H1 (cell line): ENCODE data around the gene CELSR3. TPM values are rescaled to one million over a fixed set of nuclear protein-coding genes. Genes with fewer than 3 reads are reported as not detected.
A peak's percentile ranks its signal among the peaks of the same experiment; 100 is the strongest.

ENCODE experiments used
- CTCF ChIA-PET: fragments of 300-600 bp; sonication (Branson Sonifier 250); formaldehyde crosslinking; loops from one replicate; lab custom pipeline; 2021; ENCODE audit not compliant: partially characterized antibody; lab: Charles Lee
- POLR2A ChIA-PET: fragments of 300-600 bp; sonication (Branson Sonifier 250); formaldehyde crosslinking; loops from one replicate; lab custom pipeline; 2021; ENCODE audit warnings: inconsistent platforms; ENCODE audit not compliant: partially characterized antibody; lab: Charles Lee
- DNase-seq, 2 experiments: peaks; one replicate each; pipeline versions ENCODE4 v3.0.0 to v3.0.0-alpha.2; 2010 to 2022; ENCODE audit warnings: low spot score in 2 of 2, low read depth in 1 of 2, mixed read lengths in 1 of 2
- FAIRE-seq: peaks from 2 replicates; lab custom pipeline; 2011; peaks lifted over from hg19 to GRCh38; lab: Jason Lieb, UNC
- H2AFZ ChIP-seq: 2 replicates; pipeline ENCODE4 v1.8.1; 2012; ENCODE audit warnings: low read length, inconsistent platforms
- H2AK5ac ChIP-seq: 2 replicates; pipeline ENCODE4 v1.6.1; 2013; ENCODE audit warnings: low read depth, low read length
- H2BK120ac ChIP-seq: replicated peaks from 2 replicates; pipeline ENCODE3; 2013; ENCODE audit warnings: low read depth, low read length, inconsistent platforms
- H2BK12ac ChIP-seq: 2 replicates; pipeline ENCODE4 v1.6.1; 2013; ENCODE audit warnings: low read depth, low read length
- H2BK15ac ChIP-seq: 2 replicates; pipeline ENCODE4 v1.6.1; 2013; ENCODE audit warnings: low read length
- H2BK20ac ChIP-seq: 2 replicates; pipeline ENCODE4 v1.6.1; 2013; ENCODE audit warnings: low read length
- H2BK5ac ChIP-seq: 2 replicates; pipeline ENCODE4 v1.6.1; 2013; ENCODE audit warnings: low read depth, low read length
- H3K14ac ChIP-seq: 2 replicates; pipeline ENCODE4 v1.6.1; 2013; ENCODE audit warnings: inconsistent platforms; ENCODE audit not compliant: insufficient read length
- H3K18ac ChIP-seq: 2 replicates; pipeline ENCODE4 v1.6.1; 2013; ENCODE audit warnings: low read length; ENCODE audit errors: extremely low read depth
- H3K23ac ChIP-seq: 2 replicates; pipeline ENCODE4 v1.6.1; 2013; ENCODE audit warnings: inconsistent platforms; ENCODE audit not compliant: insufficient read length
- H3K23me2 ChIP-seq: 2 replicates; pipeline ENCODE4 v1.6.1; 2013; ENCODE audit warnings: low read depth, low read length
- H3K27ac ChIP-seq: 2 replicates; pipeline ENCODE4 v1.6.1; 2011; ENCODE audit warnings: low read depth, low read length, inconsistent platforms
- H3K27me3 ChIP-seq, 4 experiments: replicated peaks in 1 of 4; 1 replicate in 1 of 4; 2 replicates in 3 of 4; pipeline versions ENCODE4 v1.6.1 to v1.8.1; 2011 to 2013; ENCODE audit warnings: low read length in 3 of 4, mild to moderate bottlenecking in 3 of 4, inconsistent platforms in 2 of 4, mixed read lengths in 2 of 4, moderate library complexity in 1 of 4; ENCODE audit not compliant: control insufficient read depth in 3 of 4, insufficient read depth in 3 of 4; ENCODE audit errors: extremely low read depth in 1 of 4
- H3K36me3 ChIP-seq, 4 experiments: 2 replicates each; pipeline versions ENCODE4 v1.6.1 to v1.8.1; 2011 to 2013; ENCODE audit warnings: mild to moderate bottlenecking in 4 of 4, low read length in 3 of 4, moderate library complexity in 2 of 4, control low read depth in 1 of 4, inconsistent platforms in 1 of 4; ENCODE audit not compliant: insufficient read depth in 4 of 4, control insufficient read depth in 2 of 4
- H3K4ac ChIP-seq: replicated peaks from 2 replicates; pipeline ENCODE3; 2013; ENCODE audit warnings: low read length, low read depth, mixed read lengths, inconsistent platforms; ENCODE audit not compliant: insufficient read length
- H3K4me1 ChIP-seq, 4 experiments: replicated peaks in 1 of 4; 1 replicate in 1 of 4; 2 replicates in 3 of 4; pipeline versions ENCODE4 v1.6.1 to v1.8.1; 2011 to 2013; ENCODE audit warnings: low read length in 3 of 4, inconsistent platforms in 2 of 4, mixed read lengths in 1 of 4; ENCODE audit not compliant: insufficient read depth in 4 of 4, control insufficient read depth in 3 of 4
- H3K4me2 ChIP-seq, 2 experiments: 2 replicates each; pipeline versions ENCODE4 v1.6.1 to v1.8.1; 2011 to 2013; ENCODE audit warnings: low read depth in 2 of 2, low read length in 2 of 2, control low read depth in 1 of 2, inconsistent platforms in 1 of 2, mild to moderate bottlenecking in 1 of 2; ENCODE audit not compliant: insufficient read depth in 1 of 2
- H3K4me3 ChIP-seq, 4 experiments: fragments of 200-600, 300-600 bp in 1 of 4; sonication (generic), shearing (Covaris generic), sonication (Bioruptor Twin) in 1 of 4; 2 replicates each; pipeline versions ENCODE4 v1.5.1 to v1.8.1; 2011 to 2016; ENCODE audit warnings: low read length in 4 of 4, low read depth in 3 of 4, control low read depth in 2 of 4, inconsistent platforms in 2 of 4, mild to moderate bottlenecking in 2 of 4, mixed read lengths in 1 of 4, moderate library complexity in 1 of 4; ENCODE audit not compliant: insufficient read depth in 2 of 4; ENCODE audit errors: extremely low read depth in 1 of 4
- H3K56ac ChIP-seq: replicated peaks from 2 replicates; pipeline ENCODE3; 2013; ENCODE audit warnings: low read depth, mild to moderate bottlenecking, mixed read lengths, low read length, inconsistent platforms; ENCODE audit not compliant: insufficient read length
- H3K79me1 ChIP-seq: 2 replicates; pipeline ENCODE4 v1.6.1; 2013; ENCODE audit warnings: low read depth, low read length, control low read depth
- H3K79me2 ChIP-seq, 2 experiments: 2 replicates each; pipeline versions ENCODE4 v1.6.1 to v1.8.1; 2012 to 2013; ENCODE audit warnings: low read length in 2 of 2, mild to moderate bottlenecking in 2 of 2, inconsistent platforms in 1 of 2; ENCODE audit not compliant: insufficient read depth in 2 of 2, control insufficient read depth in 1 of 2
- H3K9ac ChIP-seq, 4 experiments: replicated peaks in 1 of 4; 1 replicate in 1 of 4; 2 replicates in 3 of 4; pipeline versions ENCODE4 v1.6.1 to v1.8.1; 2011 to 2013; ENCODE audit warnings: low read depth in 3 of 4, low read length in 3 of 4, control low read depth in 2 of 4, mild to moderate bottlenecking in 2 of 4, moderate library complexity in 2 of 4, inconsistent platforms in 1 of 4; ENCODE audit errors: extremely low read depth in 1 of 4
- H3K9me3 ChIP-seq, 2 experiments: 2 replicates each; pipeline versions ENCODE4 v1.6.1 to v1.8.1; 2012 to 2013; ENCODE audit warnings: mild to moderate bottlenecking in 2 of 2, moderate library complexity in 2 of 2, control low read depth in 1 of 2, inconsistent platforms in 1 of 2, low read depth in 1 of 2, low read length in 1 of 2, mixed read lengths in 1 of 2; ENCODE audit not compliant: insufficient read depth in 2 of 2
- H4K20me1 ChIP-seq, 2 experiments: replicated peaks in 1 of 2; 2 replicates each; pipeline versions ENCODE3 to v1.8.1; 2011 to 2013; ENCODE audit warnings: inconsistent platforms in 2 of 2, low read length in 2 of 2, mild to moderate bottlenecking in 1 of 2; ENCODE audit not compliant: insufficient read depth in 2 of 2, control insufficient read depth in 1 of 2
- H4K5ac ChIP-seq: 2 replicates; pipeline ENCODE4 v1.6.1; 2013; ENCODE audit warnings: low read length, low read depth, mixed read lengths, inconsistent platforms; ENCODE audit not compliant: insufficient read length
- H4K8ac ChIP-seq: 2 replicates; pipeline ENCODE4 v1.8.0; 2013; ENCODE audit warnings: mild to moderate bottlenecking, moderate library complexity, low read length, inconsistent platforms; ENCODE audit not compliant: insufficient read depth; ENCODE audit errors: extremely low read depth
- H4K91ac ChIP-seq: replicated peaks from 2 replicates; pipeline ENCODE3; 2013; ENCODE audit warnings: low read length, mixed read lengths, inconsistent platforms; ENCODE audit not compliant: insufficient read length
- CREB1 ChIP-seq: IDR thresholded peaks from 2 replicates; pipeline ENCODE4 v1.6.1; 2012; ENCODE audit warnings: inconsistent platforms
- PHF8 ChIP-seq: fragments of 200-600 bp; sonication (generic); conservative IDR thresholded peaks from 2 replicates; pipeline ENCODE4 v1.7.1; 2012; ENCODE audit warnings: low read depth, mild to moderate bottlenecking, inconsistent platforms, low read length, moderate library complexity
- POLR2A ChIP-seq, 2 experiments: IDR thresholded peaks; 1 replicate in 1 of 2; 2 replicates in 1 of 2; pipeline ENCODE4 v1.6.1; 2011; ENCODE audit warnings: low read depth in 2 of 2, low read length in 2 of 2, mild to moderate bottlenecking in 2 of 2; ENCODE audit errors: control extremely low read depth in 1 of 2
- RBBP5 ChIP-seq: IDR thresholded peaks from 2 replicates; pipeline ENCODE4 v1.7.1; 2012; ENCODE audit warnings: low read depth, mild to moderate bottlenecking, inconsistent platforms, low read length, moderate library complexity, borderline replicate concordance
- SIN3A ChIP-seq, 2 experiments: IDR thresholded peaks in 1 of 2; conservative IDR thresholded peaks in 1 of 2; 2 replicates each; pipeline ENCODE4 v1.6.1; 2011 to 2012; ENCODE audit warnings: low read length in 2 of 2, improper control_type of control experiment in 1 of 2, low read depth in 1 of 2, mild to moderate bottlenecking in 1 of 2
- YY1 ChIP-seq: IDR thresholded peaks from 2 replicates; pipeline ENCODE4 v1.6.1; 2011; ENCODE audit warnings: low read depth, mild to moderate bottlenecking, low read length
- WGBS, 2 experiments: shearing (Covaris generic) in 1 of 2; methylation state at CpG; one replicate each; pipeline versions ENCODE4 v1.1.6 to v1.1.7; 2013 to 2015; ENCODE audit warnings: low lambda C conversion rate in 2 of 2, mixed read lengths in 2 of 2, inconsistent platforms in 1 of 2, low coverage in 1 of 2, missing lambda C conversion rate in 1 of 2; ENCODE audit not compliant: insufficient replicate concordance in 2 of 2, insufficient coverage in 1 of 2, insufficient read length in 1 of 2; ENCODE audit errors: extremely low coverage in 1 of 2, missing lambda C conversion rate in 1 of 2; 5-methylcytosine and 5-hydroxymethylcytosine counted together
- polyA plus RNA-seq, 7 experiments: library from polyadenylated mRNA; depleted of rRNA in 3 of 7; stranded (reverse) in 5 of 7; unstranded in 2 of 7; fragments of >200 nt in 5 of 7; fragments of 200-250 nt in 2 of 7; gene quantifications; 1 replicate in 5 of 7; 2 replicates in 1 of 7; 4 replicates in 1 of 7; pipeline versions ENCODE4 v1.2.1 to v1.2.3, GENCODE V29; 2011 to 2013; ENCODE audit warnings: missing spikeins in 2 of 7, mixed read lengths in 2 of 7
- total RNA-seq: library from RNA; stranded (reverse); fragmentation: NEBNext Ultra II Directional; extraction: Animal tissue kit (Norgen Biotek cat#: 25700); gene quantifications from 2 replicates; pipeline ENCODE4 v1.2.1, GENCODE V29; 2021
- TF ChIP-seq, protein P1 (sequence below), 3 experiments: IDR thresholded peaks; 1 replicate in 2 of 3; 2 replicates in 1 of 3; pipeline versions ENCODE4 v1.5.1 to v1.6.1; 2011; ENCODE audit warnings: low read length in 3 of 3, mild to moderate bottlenecking in 3 of 3, inconsistent platforms in 2 of 3, low read depth in 1 of 3, moderate library complexity in 1 of 3; ENCODE audit not compliant: insufficient read depth in 1 of 3; ENCODE audit errors: control extremely low read depth in 1 of 3

The CELSR3 gene
- total and polyA plus RNA-seq, 2 of the 8 experiments (the other 6 are each of a cell fraction or from before 2014, with no cell fraction given) = 11.6 to 29.5 TPM

DNA sequence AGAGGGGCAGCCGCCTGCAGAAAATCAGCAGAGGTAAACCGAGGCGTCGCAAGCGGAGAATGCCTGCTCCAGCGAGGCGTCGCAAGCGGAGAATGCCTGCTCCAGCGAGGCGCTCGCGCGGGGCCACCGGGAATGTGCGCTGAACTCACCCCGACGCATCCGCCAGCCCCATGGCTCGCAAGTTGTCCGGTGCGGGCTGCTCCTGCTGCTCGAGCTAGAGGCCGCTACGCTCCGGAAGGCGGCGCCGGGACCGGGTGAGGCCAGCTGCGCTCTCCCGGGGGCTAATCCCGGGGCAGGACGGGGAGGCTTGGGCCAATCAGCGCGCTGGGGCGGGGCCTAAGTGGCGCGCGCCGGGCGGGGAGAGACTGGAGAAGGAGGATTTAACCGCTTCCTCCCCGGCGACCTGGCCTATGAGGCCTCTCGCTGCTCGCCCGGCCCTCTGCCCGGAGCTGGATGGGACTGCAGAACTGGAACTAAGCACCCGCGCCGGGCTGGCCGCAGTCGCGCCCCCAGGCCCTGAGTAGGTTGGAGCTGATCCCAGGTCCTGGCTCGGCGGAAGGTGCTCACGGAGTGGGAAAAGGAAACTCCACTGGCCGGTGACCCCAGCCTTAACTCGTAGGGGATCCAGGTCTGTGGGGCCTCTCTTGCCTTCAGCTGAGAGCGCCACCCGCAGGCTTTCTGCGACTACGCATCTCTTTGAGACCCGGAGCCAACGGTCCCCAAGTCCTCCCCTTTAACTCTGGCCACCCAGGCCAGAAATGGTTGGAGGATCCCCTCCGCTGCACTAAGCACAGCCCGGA, 27.3 kb downstream of the CELSR3 start, which contains the start of gene SLC26A6:
Gene SLC26A6 (minus strand): TSS at position 240 of the 800 bp plus-strand sequence. CDS start 68 bp downstream, at position 172.
- H2BK12ac ChIP-seq = no peak within 1 kb of the TSS; the same call in 1 of the 2 replicates
- peak within 1 kb of the TSS; percentile 75 to 84 (median 84) for H3K4me3 ChIP-seq
- WGBS, 2 experiments = 1% methylated on average over 53 of the region's 68 CpGs; no CpG with 5 or more reads in 1 of the 2 experiments
- H3K4me2 ChIP-seq = peak within 1 kb of the TSS; percentile 38 to 84
- H3K18ac ChIP-seq = peak within 1 kb of the TSS; percentile 95
- H3K23ac ChIP-seq = no peak within 1 kb of the TSS
- peaks cover 3 to 27% of the 10 kb centered on the region in 2 experiments for H4K20me1 ChIP-seq
- H4K5ac ChIP-seq = peak within 1 kb of the TSS; percentile 84
- no peaks in the 10 kb centered on the region for H3K9me3 ChIP-seq
- peak within 1 kb of the TSS; percentile 58; the same call in 1 of the 2 replicates for H3K27ac ChIP-seq
- 0 out of 2 replicates have a peak within 1 kb of the TSS, but pooled peaks have one; percentile 10 for H2AFZ ChIP-seq
- no peaks in the 10 kb centered on the region; a peak in 1 of 7 replicates for H3K27me3 ChIP-seq
- peaks cover 2% of the 10 kb centered on the region; the same call in 1 of the 2 replicates for H3K23me2 ChIP-seq
- DNase-seq (peak; percentile 90 to 98), FAIRE-seq (no peak)
- no peak within 1 kb of the TSS for H2AK5ac ChIP-seq
- H2BK120ac ChIP-seq = no peak within 1 kb of the TSS
- H2BK5ac ChIP-seq = peak within 1 kb of the TSS; percentile 90
- POLR2A ChIA-PET = interaction anchor here (0.5 to 9.8 kb wide), 30 partner anchors 10 to 385 kb away, joined by 3 to 111 read pairs (median 4); partner anchors contain the start of genes CELSR3, IP6K2, PFKFB4 and PRKAR2A
- peaks cover 3 to 6% (median 5%) of the 10 kb centered on the region in 4 experiments for H3K4me1 ChIP-seq
- no peak within 1 kb of the TSS for H3K14ac ChIP-seq
- peaks cover 0 to 9% of the 10 kb centered on the region in 2 experiments; a peak in 1 of 4 replicates for H3K79me2 ChIP-seq
- peak within 1 kb of the TSS; percentile 83 for H4K91ac ChIP-seq
- peak within 1 kb of the TSS; percentile 87 for H3K56ac ChIP-seq
- CTCF ChIA-PET = interaction anchor here (0.6 to 5.8 kb wide), 35 partner anchors 10 to 447 kb away, joined by 3 to 49 read pairs (median 4); partner anchors contain the start of genes CDC25A, CELSR3, PFKFB4 and TMEM89
- H3K9ac ChIP-seq = peak within 1 kb of the TSS; percentile 53 to 78 (median 72); a peak in 6 of 7 replicates
- peaks cover 7% of the 10 kb centered on the region for H3K79me1 ChIP-seq
- H4K8ac ChIP-seq = peak within 1 kb of the TSS; percentile 87; the same call in 1 of the 2 replicates
- H2BK15ac ChIP-seq = no peak within 1 kb of the TSS
- H3K36me3 ChIP-seq = peaks cover 9 to 32% (median 21%) of the 10 kb centered on the region in 4 experiments
- H2BK20ac ChIP-seq = no peak within 1 kb of the TSS
- peak within 1 kb of the TSS; percentile 27 for H3K4ac ChIP-seq
- TF ChIP-seq YY1 (peak; percentile 21; the same call in 1 of the 2 replicates), POLR2A (IDR thresholded peaks at IDR 0.05; ENCODE audit: control extremely low read depth in 1 of 2, low read depth in 2 of 2, low read length in 2 of 2) (peak in 1 of 2 experiments; percentile 81; a peak in 1 of 3 replicates), RBBP5 (0 out of 2 replicates have a peak, but pooled peaks have one; percentile 34), SIN3A (conservative IDR thresholded peaks at IDR 0.05 in 1 of 2, IDR thresholded peaks at IDR 0.05 in 1 of 2; ENCODE audit: low read depth in 1 of 2, low read length in 2 of 2) (peak in 1 of 2 experiments; percentile 78; a peak in 2 of 4 replicates), CREB1 (peak; percentile 30; the same call in 1 of the 2 replicates), PHF8 (peak; percentile 41; the same call in 1 of the 2 replicates)
- TF ChIP-seq, protein P1, sequence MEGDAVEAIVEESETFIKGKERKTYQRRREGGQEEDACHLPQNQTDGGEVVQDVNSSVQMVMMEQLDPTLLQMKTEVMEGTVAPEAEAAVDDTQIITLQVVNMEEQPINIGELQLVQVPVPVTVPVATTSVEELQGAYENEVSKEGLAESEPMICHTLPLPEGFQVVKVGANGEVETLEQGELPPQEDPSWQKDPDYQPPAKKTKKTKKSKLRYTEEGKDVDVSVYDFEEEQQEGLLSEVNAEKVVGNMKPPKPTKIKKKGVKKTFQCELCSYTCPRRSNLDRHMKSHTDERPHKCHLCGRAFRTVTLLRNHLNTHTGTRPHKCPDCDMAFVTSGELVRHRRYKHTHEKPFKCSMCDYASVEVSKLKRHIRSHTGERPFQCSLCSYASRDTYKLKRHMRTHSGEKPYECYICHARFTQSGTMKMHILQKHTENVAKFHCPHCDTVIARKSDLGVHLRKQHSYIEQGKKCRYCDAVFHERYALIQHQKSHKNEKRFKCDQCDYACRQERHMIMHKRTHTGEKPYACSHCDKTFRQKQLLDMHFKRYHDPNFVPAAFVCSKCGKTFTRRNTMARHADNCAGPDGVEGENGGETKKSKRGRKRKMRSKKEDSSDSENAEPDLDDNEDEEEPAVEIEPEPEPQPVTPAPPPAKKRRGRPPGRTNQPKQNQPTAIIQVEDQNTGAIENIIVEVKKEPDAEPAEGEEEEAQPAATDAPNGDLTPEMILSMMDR (IDR thresholded peaks at IDR 0.05; ENCODE audit: control extremely low read depth in 1 of 3, insufficient read depth in 1 of 3, low read depth in 1 of 3, low read length in 3 of 3) = peak in 2 of 3 experiments; percentile 76 to 86; a peak in 3 of 4 replicates
